ENCODE data around the gene ICAM5. TPM values are rescaled to one million over a fixed set of nuclear protein-coding genes. Genes with fewer than 3 reads are reported as not detected.

ICAM5 gene
- total and polyA plus RNA-seq, 9 of the 15 experiments (the other 6 are each of a cell fraction or from before 2014, with no cell fraction given) = 0.10 to 114 (median 13.7) TPM

DNA sequence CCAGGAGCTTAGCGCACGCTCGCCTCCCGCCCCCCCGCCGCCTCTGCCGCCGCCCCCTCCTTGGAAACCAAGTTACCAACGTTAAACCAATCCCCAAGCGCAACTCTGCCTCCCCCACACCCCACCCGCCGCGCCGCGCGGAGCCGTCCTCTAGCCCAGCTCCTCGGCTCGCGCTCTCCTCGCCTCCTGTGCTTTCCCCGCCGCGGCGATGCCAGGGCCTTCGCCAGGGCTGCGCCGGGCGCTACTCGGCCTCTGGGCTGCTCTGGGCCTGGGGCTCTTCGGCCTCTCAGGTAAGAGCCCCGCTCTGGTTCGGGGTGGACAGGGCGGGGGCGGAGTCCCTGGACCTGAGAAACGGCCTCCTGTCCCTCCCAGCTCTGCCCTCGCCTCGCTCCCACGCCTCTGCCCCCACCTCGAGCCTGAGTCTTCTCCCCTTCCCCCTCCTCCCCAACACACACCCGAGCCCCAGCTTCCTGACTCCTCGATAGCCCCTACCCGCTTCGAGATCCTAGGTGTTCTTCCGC is at the start of gene ICAM5 (continued):
- TF ChIP-seq YY1 (IDR thresholded peaks at IDR 0.05; ENCODE audit: borderline replicate concordance in 1 of 3, control insufficient read depth in 1 of 3, extremely low read depth in 1 of 3, insufficient read depth in 3 of 3, insufficient read length in 1 of 3, insufficient replicate concordance in 2 of 3, low read depth in 1 of 3, low read length in 2 of 3) (peak in 1 of 3 experiments; percentile 0), PTBP1 (IDR thresholded peaks at IDR 0.05; ENCODE audit: low read depth, low read length) (no peak), CAMTA2 (CRISPR knock-in tag; conservative IDR thresholded peaks at IDR 0.05) (0 out of 2 replicates have a peak, but pooled peaks have one; percentile 68), SIN3A (IDR thresholded peaks at IDR 0.05; ENCODE audit: borderline replicate concordance in 2 of 2, control insufficient read depth in 1 of 2, low read depth in 2 of 2, low read length in 2 of 2) (peak in 1 of 2 experiments; percentile 43; a peak in 2 of 4 replicates), TBP (optimal IDR thresholded peaks at IDR 0.05; ENCODE audit: low read depth, low read length) (peak; percentile 48), HMGN3 (IDR thresholded peaks at IDR 0.05; ENCODE audit: borderline replicate concordance, extremely low read depth, insufficient read length, low read depth, low read length) (peak; percentile 42), E2F3 (CRISPR knock-in tag; IDR thresholded peaks at IDR 0.05) (no peak), RBM22 (IDR thresholded peaks at IDR 0.05; ENCODE audit: low read depth, low read length, poor library complexity, severe bottlenecking) (peak; percentile 27), POLR2AphosphoS5 (IDR thresholded peaks at IDR 0.05; ENCODE audit: control insufficient read depth, insufficient read depth, low read depth, low read length) (peak; percentile 37; the same call in 1 of the 2 replicates), LARP7 (IDR thresholded peaks at IDR 0.05) (0 out of 2 replicates have a peak, but pooled peaks have one; percentile 55), EGR1 (conservative IDR thresholded peaks at IDR 0.05) (peak; percentile 94), SUPT5H (IDR thresholded peaks at IDR 0.05) (peak; percentile 75), PHF20 (IDR thresholded peaks at IDR 0.05; ENCODE audit: partially characterized antibody) (no peak), RBFOX2 (IDR thresholded peaks at IDR 0.05; ENCODE audit: low read depth, low read length) (peak; percentile 64), CEBPG (CRISPR knock-in tag; IDR thresholded peaks at IDR 0.05) (no peak), CEBPG (tag; conservative IDR thresholded peaks at IDR 0.05 in 1 of 2, IDR thresholded peaks at IDR 0.05 in 1 of 2) (no peak), ZNF780A (CRISPR knock-in tag; IDR thresholded peaks at IDR 0.05) (0 out of 2 replicates have a peak, but pooled peaks have one; percentile 25), RCOR1 (IDR thresholded peaks at IDR 0.05; ENCODE audit: borderline replicate concordance in 1 of 2, low read depth in 2 of 2, low read length in 2 of 2) (peak in 1 of 2 experiments; percentile 13; a peak in 1 of 4 replicates)
- TF ChIP-seq, protein P1, sequence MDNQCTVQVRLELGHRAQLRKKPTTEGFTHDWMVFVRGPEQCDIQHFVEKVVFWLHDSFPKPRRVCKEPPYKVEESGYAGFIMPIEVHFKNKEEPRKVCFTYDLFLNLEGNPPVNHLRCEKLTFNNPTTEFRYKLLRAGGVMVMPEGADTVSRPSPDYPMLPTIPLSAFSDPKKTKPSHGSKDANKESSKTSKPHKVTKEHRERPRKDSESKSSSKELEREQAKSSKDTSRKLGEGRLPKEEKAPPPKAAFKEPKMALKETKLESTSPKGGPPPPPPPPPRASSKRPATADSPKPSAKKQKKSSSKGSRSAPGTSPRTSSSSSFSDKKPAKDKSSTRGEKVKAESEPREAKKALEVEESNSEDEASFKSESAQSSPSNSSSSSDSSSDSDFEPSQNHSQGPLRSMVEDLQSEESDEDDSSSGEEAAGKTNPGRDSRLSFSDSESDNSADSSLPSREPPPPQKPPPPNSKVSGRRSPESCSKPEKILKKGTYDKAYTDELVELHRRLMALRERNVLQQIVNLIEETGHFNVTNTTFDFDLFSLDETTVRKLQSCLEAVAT (IDR thresholded peaks at IDR 0.05) = peak in 1 of 2 experiments; percentile 52; a peak in 2 of 4 replicates
- TF ChIP-seq, protein P2, sequence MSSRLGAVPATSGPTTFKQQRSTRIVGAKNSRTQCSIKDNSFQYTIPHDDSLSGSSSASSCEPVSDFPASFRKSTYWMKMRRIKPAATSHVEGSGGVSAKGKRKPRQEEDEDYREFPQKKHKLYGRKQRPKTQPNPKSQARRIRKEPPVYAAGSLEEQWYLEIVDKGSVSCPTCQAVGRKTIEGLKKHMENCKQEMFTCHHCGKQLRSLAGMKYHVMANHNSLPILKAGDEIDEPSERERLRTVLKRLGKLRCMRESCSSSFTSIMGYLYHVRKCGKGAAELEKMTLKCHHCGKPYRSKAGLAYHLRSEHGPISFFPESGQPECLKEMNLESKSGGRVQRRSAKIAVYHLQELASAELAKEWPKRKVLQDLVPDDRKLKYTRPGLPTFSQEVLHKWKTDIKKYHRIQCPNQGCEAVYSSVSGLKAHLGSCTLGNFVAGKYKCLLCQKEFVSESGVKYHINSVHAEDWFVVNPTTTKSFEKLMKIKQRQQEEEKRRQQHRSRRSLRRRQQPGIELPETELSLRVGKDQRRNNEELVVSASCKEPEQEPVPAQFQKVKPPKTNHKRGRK (tag; IDR thresholded peaks at IDR 0.05) = no peak

All from K562 (cell line).